AG09319 (cell line): ENCODE measurements around the gene UQCRC1.

Source experiments
- DNase-seq: peaks from one replicate; pipeline ENCODE4 v3.0.0-alpha.2; 2010; ENCODE audit warnings: low read depth; ENCODE audit errors: extremely low read depth
- CTCF ChIP-seq: IDR thresholded peaks from 2 replicates; pipeline ENCODE4 v1.5.1; 2011; ENCODE audit warnings: low read depth, mild to moderate bottlenecking, inconsistent platforms, low read length, moderate library complexity

UQCRC1 gene

GRCh38 chr3:48596676-48597407, 12.6 kb downstream of the UQCRC1 start:
- DNase-seq: no peak
- TF ChIP-seq CTCF: no peak

- no peak for TF ChIP-seq CTCF
- no peak for DNase-seq
Measured at GRCh38 chr3:48596157-48596556, 13.3 kb downstream of the UQCRC1 start.

- peak; percentile 59 for DNase-seq
- no peak for TF ChIP-seq CTCF
Measured at GRCh38 chr3:48595526-48596121, 13.8 kb downstream of the UQCRC1 start.

GRCh38 chr3:48595075-48595525, 14.3 kb downstream of the UQCRC1 start, which contains the start of gene COL7A1:
Gene COL7A1 (minus strand): TSS chr3:48595329. CDS start chr3:48595159, 170 bp downstream.
- no peak for DNase-seq
- no peak for TF ChIP-seq CTCF

GRCh38 chr3:48594417-48595049, 14.9 kb downstream of the UQCRC1 start:
- no peak for DNase-seq
- TF ChIP-seq CTCF: no peak

DNA sequence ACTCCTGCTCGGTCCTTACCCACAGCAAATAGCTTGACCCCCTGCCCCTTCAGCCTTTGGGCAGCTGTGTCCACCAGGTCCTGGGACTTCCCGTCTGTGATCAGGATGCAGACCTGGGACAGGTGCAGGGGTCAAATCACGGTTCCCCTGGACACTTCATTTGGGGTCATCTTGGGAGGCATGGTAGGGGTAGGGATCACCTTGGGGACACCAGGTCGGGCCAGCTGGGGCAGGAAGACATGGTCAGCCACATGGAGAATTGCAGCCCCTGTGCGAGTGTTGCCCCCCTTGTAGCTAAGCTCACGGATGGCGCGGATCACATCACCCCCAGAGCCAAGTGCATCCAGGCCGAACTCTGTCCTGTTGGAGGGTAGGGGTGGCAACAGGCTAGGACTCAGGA, 16.1 kb downstream of the UQCRC1 start:
- TF ChIP-seq CTCF: no peak
- DNase-seq: no peak

DNA sequence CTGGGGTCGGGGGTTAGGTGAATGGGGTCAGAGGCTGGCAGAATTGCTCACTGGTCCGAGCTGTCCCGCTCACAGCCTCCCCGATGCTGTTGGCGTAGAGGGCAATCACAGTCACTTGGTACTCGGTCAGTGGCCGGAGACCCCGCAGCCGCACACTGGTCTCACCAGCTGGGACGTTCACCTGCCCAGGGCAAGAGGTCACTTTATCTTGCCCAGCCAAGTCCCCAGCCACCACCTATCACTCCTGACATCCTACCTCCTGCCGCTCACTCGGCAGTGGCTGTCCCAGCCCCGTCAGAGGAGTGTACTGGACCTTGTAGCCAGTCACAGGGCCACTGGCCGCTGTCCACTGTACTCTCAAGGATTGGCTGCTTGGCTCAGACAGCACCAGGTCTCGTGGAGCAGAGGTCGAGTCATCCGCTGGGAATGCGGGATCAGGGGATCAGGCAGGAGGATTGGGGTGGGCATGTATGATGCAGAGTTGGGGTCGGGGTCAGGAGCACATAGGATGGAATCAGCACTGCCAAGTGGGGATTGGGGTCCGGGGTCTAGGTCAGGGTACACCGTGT, 16.8 kb downstream of the UQCRC1 start:
- no peak for TF ChIP-seq CTCF
- DNase-seq: no peak
